SU-DHL-6 (cell line): ENCODE measurements around the gene OR8A1.

Source experiments
- H2AFZ ChIP-seq: fragments of 200-600 bp; sonication (generic); 2 replicates; pipeline ENCODE4 v1.6.1; 2014; ENCODE audit warnings: low read depth, mild to moderate bottlenecking, moderate library complexity, mixed read lengths, antibody characterized with exemption, low read length; ENCODE audit not compliant: severe bottlenecking
- H3F3A ChIP-seq: fragments of 200-600 bp; shearing (Covaris generic); 2 replicates; pipeline ENCODE4 v1.6.0; 2016; ENCODE audit warnings: antibody characterized with exemption, mild to moderate bottlenecking; ENCODE audit not compliant: insufficient read depth
- H3K27ac ChIP-seq: fragments of 200-600 bp; sonication (generic); 2 replicates; pipeline ENCODE4 v1.5.1; 2016; ENCODE audit warnings: low read depth, mild to moderate bottlenecking, low read length, moderate library complexity, mixed read lengths
- H3K27me3 ChIP-seq: fragments of 200-600 bp; sonication (generic), shearing (Covaris generic); 2 replicates; pipeline ENCODE4 v1.6.0; 2014; ENCODE audit warnings: mild to moderate bottlenecking, low read length
- H3K36me3 ChIP-seq: fragments of 200-600 bp; sonication (generic); 2 replicates; pipeline ENCODE4 v1.6.1; 2014; ENCODE audit warnings: mild to moderate bottlenecking, low read length, mixed read lengths
- H3K4me2 ChIP-seq: fragments of 300-600, 200-600 bp; shearing (Covaris generic), sonication (generic); 2 replicates; pipeline ENCODE4 v1.6.0; 2014; ENCODE audit warnings: low read length, low read depth, mild to moderate bottlenecking; ENCODE audit not compliant: poor library complexity, severe bottlenecking
- H3K4me3 ChIP-seq: fragments of 200-600 bp; sonication (generic); 2 replicates; pipeline ENCODE4 v1.5.1; 2014; ENCODE audit warnings: antibody characterized with exemption, low read length, mild to moderate bottlenecking, mixed read lengths; ENCODE audit not compliant: insufficient read depth, poor library complexity, severe bottlenecking
- H3K79me2 ChIP-seq: fragments of 200-600 bp; sonication (generic); 2 replicates; pipeline ENCODE4 v1.6.1; 2014; ENCODE audit warnings: mild to moderate bottlenecking, low read length, moderate library complexity; ENCODE audit not compliant: insufficient read depth
- H3K9ac ChIP-seq: fragments of 200-600 bp; sonication (generic); 2 replicates; pipeline ENCODE4 v1.7.0; 2014; ENCODE audit warnings: mild to moderate bottlenecking, low read length
- H3K9me2 ChIP-seq: fragments of 200-600 bp; sonication (generic); replicated peaks from 2 replicates; pipeline ENCODE4 v1.6.1; 2014; ENCODE audit warnings: low read length; ENCODE audit not compliant: insufficient read depth
- H3K9me3 ChIP-seq: fragments of 200-600 bp; sonication (generic); 2 replicates; pipeline ENCODE4 v1.6.1; 2014; ENCODE audit warnings: low read length, mixed read lengths; ENCODE audit not compliant: insufficient read depth
- H4K20me1 ChIP-seq: fragments of 200-600 bp; sonication (generic); 2 replicates; pipeline ENCODE4 v1.6.1; 2014; ENCODE audit warnings: low read depth, mild to moderate bottlenecking, antibody characterized with exemption, low read length, moderate library complexity, mixed read lengths
- CTCF ChIP-seq: fragments of 200-600 bp; sonication (generic); IDR thresholded peaks from one replicate; pipeline ENCODE4 v1.5.1; 2017; ENCODE audit warnings: antibody characterized with exemption, mild to moderate bottlenecking, low read length, moderate library complexity; ENCODE audit not compliant: insufficient read depth, poor library complexity, severe bottlenecking
- EZH2phosphoT487 ChIP-seq: fragments of 200-600 bp; sonication (generic), shearing (Covaris generic); conservative IDR thresholded peaks from 2 replicates; pipeline ENCODE4 v1.6.1; 2018; ENCODE audit warnings: mild to moderate bottlenecking, antibody characterized with exemption, low read length, moderate library complexity, mixed read lengths

OR8A1 gene

GRCh38 chr11:124535552-124536232, 34.1 kb upstream of the OR8A1 start:
- no peaks in the 10 kb centered on the region for H3F3A ChIP-seq
- H3K27ac ChIP-seq = no peak overlapping the region
- TF ChIP-seq EZH2phosphoT487 (no peak), CTCF (no peak)
- H3K4me3 ChIP-seq = no peak overlapping the region
- H2AFZ ChIP-seq = no peak overlapping the region
- H3K9me3 ChIP-seq = no peaks in the 10 kb centered on the region
- H3K27me3 ChIP-seq = no peaks in the 10 kb centered on the region
- no peak overlapping the region for H3K9ac ChIP-seq
- H3K4me2 ChIP-seq = no peak overlapping the region
- no peaks in the 10 kb centered on the region for H3K79me2 ChIP-seq
- H4K20me1 ChIP-seq = no peaks in the 10 kb centered on the region
- no peaks in the 10 kb centered on the region for H3K9me2 ChIP-seq
- H3K36me3 ChIP-seq = no peaks in the 10 kb centered on the region

GRCh38 chr11:124536520-124536919, 33.3 kb upstream of the OR8A1 start:
- Histone ChIP-seq H3K27me3 (no peaks in the 10 kb centered on the region), H2AFZ (no peak overlapping the region), H3K4me3 (no peak overlapping the region), H3K27ac (no peak overlapping the region), H3K9ac (no peak overlapping the region), H3K9me2 (no peaks in the 10 kb centered on the region), H3K36me3 (no peaks in the 10 kb centered on the region), H3K4me2 (no peak overlapping the region), H3F3A (no peaks in the 10 kb centered on the region), H4K20me1 (no peaks in the 10 kb centered on the region), H3K9me3 (no peaks in the 10 kb centered on the region), H3K79me2 (no peaks in the 10 kb centered on the region)
- no peak for TF ChIP-seq EZH2phosphoT487
- no peak for TF ChIP-seq CTCF

- Histone ChIP-seq H3K4me3 (no peak overlapping the region), H3K27me3 (no peaks in the 10 kb centered on the region), H3K9me2 (no peaks in the 10 kb centered on the region), H3K4me2 (no peak overlapping the region), H3K9me3 (no peaks in the 10 kb centered on the region), H3K9ac (no peak overlapping the region), H3F3A (no peaks in the 10 kb centered on the region), H4K20me1 (no peaks in the 10 kb centered on the region), H3K36me3 (no peaks in the 10 kb centered on the region), H3K27ac (no peak overlapping the region), H2AFZ (no peak overlapping the region), H3K79me2 (no peaks in the 10 kb centered on the region)
- TF ChIP-seq CTCF (no peak), EZH2phosphoT487 (no peak)
Measured at GRCh38 chr11:124538019-124538418, 31.8 kb upstream of the OR8A1 start.
